GM19324 (cell line): ENCODE measurements around the gene SLC12A1.

Source experiments
- ATAC-seq: cut with Tn5 transposase; IDR thresholded peaks from one replicate; pipeline ENCODE4 v1.9.1; 2021; ENCODE audit warnings: mild to moderate bottlenecking, moderate library complexity; ENCODE audit not compliant: unreplicated experiment, low FRiP score

Gene SLC12A1

GRCh38 chr15:48340111-48340510, 134.0 kb downstream of the SLC12A1 start:
- ATAC-seq, result no peak

- no peak for ATAC-seq
Measured at GRCh38 chr15:48343865-48344264, 137.8 kb downstream of the SLC12A1 start.

- ATAC-seq, result no peak
Measured at GRCh38 chr15:48345516-48345915, 139.4 kb downstream of the SLC12A1 start.

- no peak for ATAC-seq
Measured at GRCh38 chr15:48352474-48353072, 146.5 kb downstream of the SLC12A1 start.
